Fibroblast of lung (primary cell): ENCODE results near the gene HIVEP3. TPM values are rescaled to one million over a fixed set of nuclear protein-coding genes. Genes with fewer than 3 reads are reported as not detected.

Experiments
- DNase-seq, 2 donors: peaks; one replicate each; pipeline versions ENCODE4 v3.0.0 to v3.0.0-alpha.2; 2010; ENCODE audit warnings: low read depth in 2 of 2
- H2AFZ ChIP-seq: 2 replicates; pipeline ENCODE4 v1.5.1; 2012; ENCODE audit warnings: low read length, control low read depth, inconsistent platforms
- H3K27ac ChIP-seq: 2 replicates; pipeline ENCODE4 v1.5.1; 2011; ENCODE audit warnings: low read length, control low read depth; ENCODE audit not compliant: insufficient read depth
- H3K27me3 ChIP-seq: 2 replicates; pipeline ENCODE4 v1.5.1; 2011; ENCODE audit warnings: mild to moderate bottlenecking, low read length; ENCODE audit not compliant: control insufficient read depth, insufficient read depth
- H3K36me3 ChIP-seq: 2 replicates; pipeline ENCODE4 v1.5.1; 2011; ENCODE audit warnings: low read length; ENCODE audit not compliant: control insufficient read depth, insufficient read depth
- H3K4me1 ChIP-seq: 2 replicates; pipeline ENCODE4 v1.5.1; 2011; ENCODE audit warnings: low read length; ENCODE audit not compliant: control insufficient read depth, insufficient read depth; ENCODE audit errors: extremely low read depth
- H3K4me2 ChIP-seq: 2 replicates; pipeline ENCODE4 v1.5.1; 2011; ENCODE audit warnings: low read length, control low read depth; ENCODE audit not compliant: insufficient read depth; ENCODE audit errors: extremely low read depth
- H3K4me3 ChIP-seq, 4 experiments: fragments of 200-600 bp in 1 of 4; sonication (generic) in 1 of 4; replicated peaks in 1 of 4; 2 replicates each; pipeline ENCODE4 v1.5.1; 2011 to 2016; ENCODE audit warnings: low read length in 4 of 4, low read depth in 3 of 4, mild to moderate bottlenecking in 3 of 4, control low read depth in 2 of 4, inconsistent platforms in 1 of 4, mixed read lengths in 1 of 4; ENCODE audit not compliant: insufficient read depth in 1 of 4; ENCODE audit errors: control extremely low read depth in 1 of 4
- H3K79me2 ChIP-seq: 2 replicates; pipeline ENCODE4 v1.5.1; 2012; ENCODE audit warnings: mild to moderate bottlenecking, low read length, inconsistent platforms; ENCODE audit not compliant: control insufficient read depth, insufficient read depth
- H3K9ac ChIP-seq: 2 replicates; pipeline ENCODE4 v1.5.1; 2011; ENCODE audit warnings: mild to moderate bottlenecking, low read length, control low read depth; ENCODE audit not compliant: insufficient read depth
- H3K9me3 ChIP-seq: 2 replicates; pipeline ENCODE4 v1.5.1; 2012; ENCODE audit warnings: low read depth, low read length; ENCODE audit not compliant: control insufficient read depth, insufficient read depth
- H4K20me1 ChIP-seq: 2 replicates; pipeline ENCODE4 v1.5.1; 2011; ENCODE audit warnings: low read length; ENCODE audit not compliant: control insufficient read depth, insufficient read depth; ENCODE audit errors: extremely low read depth
- CTCF ChIP-seq, 2 donors: IDR thresholded peaks in 1 of 2; conservative IDR thresholded peaks in 1 of 2; 1 replicate in 1 of 2; 2 replicates in 1 of 2; pipeline ENCODE4 v1.5.1; 2011 to 2012; ENCODE audit warnings: low read length in 2 of 2, control low read depth in 1 of 2, inconsistent platforms in 1 of 2, low read depth in 1 of 2, mild to moderate bottlenecking in 1 of 2
- EZH2 ChIP-seq: IDR thresholded peaks from 2 replicates; pipeline ENCODE4 v1.5.1; 2012; ENCODE audit warnings: low read length, control low read depth, mild to moderate bottlenecking; ENCODE audit errors: missing control alignments
- polyA plus RNA-seq, 2 donors: library from polyadenylated mRNA; depleted of rRNA in 1 of 2; stranded (reverse) in 1 of 2; unstranded in 1 of 2; fragments of >200 nt; gene quantifications; 2 replicates each; pipeline ENCODE4 v1.2.1, GENCODE V29; 2011 to 2012; ENCODE audit warnings: missing spikeins in 1 of 2
- total RNA-seq: library from RNA; depleted of rRNA; stranded (reverse); fragments of >200 nt; gene quantifications from 2 replicates; pipeline ENCODE4 v1.2.1, GENCODE V29; 2014

HIVEP3 gene
- total and polyA plus RNA-seq, 2 donors (not counting 1 experiment from before 2014, with no cell fraction given): 0.83 to 3.2 TPM

GRCh38 chr1:41501581-41501980, 417.1 kb downstream of the HIVEP3 start:
- no peak for DNase-seq

GRCh38 chr1:41500781-41501518, 417.8 kb downstream of the HIVEP3 start:
- Histone ChIP-seq H4K20me1 (no peaks in the 10 kb centered on the region), H3K27me3 (no peaks in the 10 kb centered on the region), H3K79me2 (no peaks in the 10 kb centered on the region), H3K9ac (no peak overlapping the region), H3K4me1 (peaks cover 3% of the 10 kb centered on the region), H3K4me3 (no peak overlapping the region), H3K9me3 (no peaks in the 10 kb centered on the region), H3K36me3 (no peaks in the 10 kb centered on the region), H2AFZ (no peak overlapping the region), H3K27ac (no peak overlapping the region), H3K4me2 (no peak overlapping the region)
- TF ChIP-seq EZH2: no peak
- no peak for TF ChIP-seq CTCF (conservative IDR thresholded peaks at IDR 0.05 in 1 of 2, IDR thresholded peaks at IDR 0.05 in 1 of 2; ENCODE audit: low read depth in 1 of 2, low read length in 2 of 2)
- DNase-seq: peak in 1 of 2 donors; percentile 76

More at GRCh38 chr1:41501581-41501980, 417.1 kb downstream of the HIVEP3 start:
- H3K4me2 ChIP-seq: no peak overlapping the region
- no peaks in the 10 kb centered on the region for H3K4me1 ChIP-seq
- no peaks in the 10 kb centered on the region for H3K79me2 ChIP-seq
- H3K9ac ChIP-seq: no peak overlapping the region
- no peaks in the 10 kb centered on the region for H3K27me3 ChIP-seq
- no peaks in the 10 kb centered on the region for H3K36me3 ChIP-seq
- TF ChIP-seq EZH2 (no peak), CTCF (conservative IDR thresholded peaks at IDR 0.05 in 1 of 2, IDR thresholded peaks at IDR 0.05 in 1 of 2; ENCODE audit: low read depth in 1 of 2, low read length in 2 of 2) (no peak)
- no peaks in the 10 kb centered on the region for H3K9me3 ChIP-seq
- no peaks in the 10 kb centered on the region for H4K20me1 ChIP-seq
- no peak overlapping the region for H3K4me3 ChIP-seq
- no peak overlapping the region for H3K27ac ChIP-seq
- H2AFZ ChIP-seq: no peak overlapping the region

GRCh38 chr1:41500378-41500777, 418.3 kb downstream of the HIVEP3 start:
- Histone ChIP-seq H3K4me1 (peaks cover 6% of the 10 kb centered on the region), H3K9ac (no peak overlapping the region), H4K20me1 (no peaks in the 10 kb centered on the region), H3K4me3 (no peak overlapping the region), H3K36me3 (no peaks in the 10 kb centered on the region), H2AFZ (no peak overlapping the region), H3K4me2 (no peak overlapping the region), H3K79me2 (no peaks in the 10 kb centered on the region), H3K27me3 (no peaks in the 10 kb centered on the region), H3K27ac (no peak overlapping the region), H3K9me3 (no peaks in the 10 kb centered on the region)
- DNase-seq: peak in 1 of 2 donors; percentile 52
- no peak for TF ChIP-seq CTCF (conservative IDR thresholded peaks at IDR 0.05 in 1 of 2, IDR thresholded peaks at IDR 0.05 in 1 of 2; ENCODE audit: low read depth in 1 of 2, low read length in 2 of 2)
- no peak for TF ChIP-seq EZH2
